ENCODE measurements around the gene GUCY2D.
A peak's percentile ranks its signal among the peaks of the same experiment; 100 is the strongest.
"Not testable (repeated sequence)": the region's sequence is repeated elsewhere in the genome, so short reads cannot be mapped to it uniquely, and the experiment has no call there.

The GUCY2D gene

GRCh38 chr17:8046929-8047768 lies 44.7 kb downstream of the GUCY2D start:
- no peak for DNase-seq

- DNase-seq, result no peak
These were observed 45.3 kb downstream of the GUCY2D start for GRCh38 chr17:8047769-8048110.

- no peak for DNase-seq
These were observed 45.8 kb downstream of the GUCY2D start for GRCh38 chr17:8048236-8048635.

- no peak for DNase-seq
These were observed 46.3 kb downstream of the GUCY2D start for GRCh38 chr17:8048736-8049135.

- DNase-seq, result no peak
These were observed 49.4 kb downstream of the GUCY2D start for GRCh38 chr17:8051831-8052230.

- no peak for DNase-seq
These were observed 50.1 kb downstream of the GUCY2D start for GRCh38 chr17:8052256-8053252.

- no peak for DNase-seq
These were observed 51.2 kb downstream of the GUCY2D start for GRCh38 chr17:8053600-8053999.

- no peak for DNase-seq
These were observed 53.4 kb downstream of the GUCY2D start for GRCh38 chr17:8055851-8056231.

GRCh38 chr17:8056232-8056975 lies 54.0 kb downstream of the GUCY2D start:
- no peak for DNase-seq

GRCh38 chr17:8056976-8057625 lies 54.7 kb downstream of the GUCY2D start:
- DNase-seq, result no peak

- peak; percentile 38 for DNase-seq
These were observed 55.3 kb downstream of the GUCY2D start for GRCh38 chr17:8057691-8058114.

- no peak for DNase-seq
These were observed 56.7 kb downstream of the GUCY2D start for GRCh38 chr17:8059131-8059530.

GRCh38 chr17:8060274-8060673 lies 57.9 kb downstream of the GUCY2D start:
- DNase-seq, result peak; percentile 63

GRCh38 chr17:8061851-8062250 lies 59.4 kb downstream of the GUCY2D start:
- not testable (repeated sequence) for DNase-seq

- no peak for DNase-seq
These were observed 60.0 kb downstream of the GUCY2D start for GRCh38 chr17:8062435-8062806.

GRCh38 chr17:8062807-8063483 lies 60.5 kb downstream of the GUCY2D start:
- no peak for DNase-seq

- no peak for DNase-seq
These were observed 61.5 kb downstream of the GUCY2D start for GRCh38 chr17:8063761-8064534.

GRCh38 chr17:8064561-8065019 lies 62.2 kb downstream of the GUCY2D start:
- no peak for DNase-seq

GRCh38 chr17:8066841-8067775 lies 64.7 kb downstream of the GUCY2D start:
- no peak for DNase-seq

GRCh38 chr17:8067806-8068205 lies 65.4 kb downstream of the GUCY2D start:
- no peak for DNase-seq

Data from activated gamma-delta T cell treated with Interleukin-2 at 50 U/mL for 16 hours (primary cell).